ENCODE results near the gene MRGPRF.

Gene MRGPRF

DNA sequence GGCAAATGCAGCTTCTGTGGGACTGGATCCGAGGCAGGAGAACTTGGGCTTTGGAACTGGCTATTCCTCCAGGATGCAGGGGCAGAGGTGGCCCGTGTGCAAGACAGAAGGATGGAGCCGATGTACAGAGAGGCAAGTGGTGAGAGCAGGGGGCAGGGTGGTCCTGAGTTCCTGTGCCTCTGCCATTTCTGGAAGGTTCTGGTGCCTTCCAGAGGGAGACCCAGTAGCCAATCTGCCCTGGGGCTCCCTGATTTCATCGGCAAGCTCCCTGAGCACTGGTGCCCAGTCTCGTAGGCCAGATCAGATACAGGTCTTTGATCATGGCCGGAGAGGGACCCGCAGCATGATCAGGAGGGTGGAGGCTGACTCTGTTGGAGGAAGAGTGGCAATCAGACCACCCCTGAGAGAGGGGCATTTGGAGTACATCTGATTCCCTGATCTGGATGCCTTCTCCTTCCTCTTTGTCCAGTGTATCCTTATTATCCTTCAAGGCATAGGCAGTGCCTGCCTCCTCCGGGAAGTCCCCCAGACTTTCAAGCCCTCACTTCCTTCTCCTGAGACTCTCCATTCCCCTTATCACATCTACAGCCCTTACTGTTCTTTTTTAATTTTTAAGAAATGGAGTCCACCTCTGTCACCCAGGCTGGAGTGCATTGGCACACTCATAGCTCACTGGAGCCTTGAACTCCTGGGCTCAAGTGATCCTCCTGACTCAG is 42.0 kb downstream of the MRGPRF start:
- H3K27me3 ChIP-seq (ENCODE audit: insufficient read depth, low read length, poor library complexity, severe bottlenecking), result no peaks in the 10 kb centered on the region
- H3K4me3 ChIP-seq (ENCODE audit: low read length, poor library complexity, severe bottlenecking), result no peak overlapping the region

DNA sequence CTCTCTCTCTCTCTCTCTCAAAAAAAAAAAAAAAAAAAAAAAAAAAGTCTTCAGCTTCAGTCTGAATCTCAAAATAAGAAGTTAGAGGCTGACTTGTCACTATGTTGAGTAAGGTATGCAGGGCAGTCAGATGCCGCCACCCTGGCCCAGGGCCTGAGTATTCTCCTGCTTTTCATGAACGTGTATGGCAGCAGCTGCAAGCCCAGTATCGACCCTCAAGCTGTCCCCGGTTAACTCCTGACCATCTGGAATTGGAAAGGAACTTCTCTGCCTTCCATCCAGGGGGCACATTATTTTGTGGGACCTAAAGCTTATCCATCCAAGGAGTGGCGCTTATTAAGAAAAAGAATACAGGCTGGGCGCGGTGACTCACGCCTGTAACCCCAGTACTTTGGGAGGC is 43.7 kb downstream of the MRGPRF start:
- H3K4me2 ChIP-seq (ENCODE audit: low read depth, low read length, poor library complexity, severe bottlenecking), result no peak overlapping the region
- H3K4me3 ChIP-seq (ENCODE audit: low read length, poor library complexity, severe bottlenecking), result no peak overlapping the region
- H3F3A ChIP-seq (ENCODE audit: low read depth), result no peaks in the 10 kb centered on the region
- no peaks in the 10 kb centered on the region for H3K27me3 ChIP-seq (ENCODE audit: insufficient read depth, low read length, poor library complexity, severe bottlenecking)
- H3K4me1 ChIP-seq (ENCODE audit: insufficient read depth, low read length, poor library complexity, severe bottlenecking), result peaks cover 6% of the 10 kb centered on the region
- no peaks in the 10 kb centered on the region for H3K9me3 ChIP-seq (ENCODE audit: insufficient read depth, low read depth, low read length)
- no peaks in the 10 kb centered on the region for H3K36me3 ChIP-seq (ENCODE audit: insufficient read depth, low read length)
- H2AFZ ChIP-seq (ENCODE audit: low read length), result no peak overlapping the region
- TF ChIP-seq CTCF (conservative IDR thresholded peaks at IDR 0.05; ENCODE audit: low read length) (no peak), EZH2phosphoT487 (IDR thresholded peaks at IDR 0.05; ENCODE audit: borderline replicate concordance) (no peak)
- H3K9me2 ChIP-seq (replicated peaks; ENCODE audit: low read depth, low read length), result no peaks in the 10 kb centered on the region
- no peak overlapping the region for H3K9ac ChIP-seq (ENCODE audit: low read depth, low read length, poor library complexity, severe bottlenecking)
- H3K79me2 ChIP-seq (ENCODE audit: insufficient read depth, low read length), result no peaks in the 10 kb centered on the region
- no peaks in the 10 kb centered on the region for H4K20me1 ChIP-seq (ENCODE audit: insufficient read depth, low read length, poor library complexity, severe bottlenecking)

More for the DNA sequence above, 42.0 kb downstream of the MRGPRF start:
- no peak overlapping the region for H2AFZ ChIP-seq (ENCODE audit: low read length)
- H4K20me1 ChIP-seq (ENCODE audit: insufficient read depth, low read length, poor library complexity, severe bottlenecking), result no peaks in the 10 kb centered on the region
- no peaks in the 10 kb centered on the region for H3K9me3 ChIP-seq (ENCODE audit: insufficient read depth, low read depth, low read length)
- no peak for TF ChIP-seq EZH2phosphoT487 (IDR thresholded peaks at IDR 0.05; ENCODE audit: borderline replicate concordance)
- TF ChIP-seq CTCF (conservative IDR thresholded peaks at IDR 0.05; ENCODE audit: low read length), result no peak
- no peaks in the 10 kb centered on the region for H3K79me2 ChIP-seq (ENCODE audit: insufficient read depth, low read length)
- H3K9ac ChIP-seq (ENCODE audit: low read depth, low read length, poor library complexity, severe bottlenecking), result no peak overlapping the region
- H3K4me2 ChIP-seq (ENCODE audit: low read depth, low read length, poor library complexity, severe bottlenecking), result no peak overlapping the region
- no peaks in the 10 kb centered on the region for H3K9me2 ChIP-seq (replicated peaks; ENCODE audit: low read depth, low read length)
- peaks cover 4% of the 10 kb centered on the region for H3K4me1 ChIP-seq (ENCODE audit: insufficient read depth, low read length, poor library complexity, severe bottlenecking)
- H3K36me3 ChIP-seq (ENCODE audit: insufficient read depth, low read length), result no peaks in the 10 kb centered on the region
- H3F3A ChIP-seq (ENCODE audit: low read depth), result no peaks in the 10 kb centered on the region

- H4K20me1 ChIP-seq (ENCODE audit: insufficient read depth, low read length, poor library complexity, severe bottlenecking), result no peaks in the 10 kb centered on the region
- H2AFZ ChIP-seq (ENCODE audit: low read length), result no peak overlapping the region
- H3K9me3 ChIP-seq (ENCODE audit: insufficient read depth, low read depth, low read length), result no peaks in the 10 kb centered on the region
- no peak overlapping the region for H3K9ac ChIP-seq (ENCODE audit: low read depth, low read length, poor library complexity, severe bottlenecking)
- no peaks in the 10 kb centered on the region for H3K36me3 ChIP-seq (ENCODE audit: insufficient read depth, low read length)
- H3K9me2 ChIP-seq (replicated peaks; ENCODE audit: low read depth, low read length), result no peaks in the 10 kb centered on the region
- H3K4me1 ChIP-seq (ENCODE audit: insufficient read depth, low read length, poor library complexity, severe bottlenecking), result peaks cover 6% of the 10 kb centered on the region
- no peaks in the 10 kb centered on the region for H3F3A ChIP-seq (ENCODE audit: low read depth)
- H3K4me3 ChIP-seq (ENCODE audit: low read length, poor library complexity, severe bottlenecking), result no peak overlapping the region
- no peak overlapping the region for H3K4me2 ChIP-seq (ENCODE audit: low read depth, low read length, poor library complexity, severe bottlenecking)
- no peaks in the 10 kb centered on the region for H3K79me2 ChIP-seq (ENCODE audit: insufficient read depth, low read length)
- H3K27me3 ChIP-seq (ENCODE audit: insufficient read depth, low read length, poor library complexity, severe bottlenecking), result no peaks in the 10 kb centered on the region
- TF ChIP-seq CTCF (conservative IDR thresholded peaks at IDR 0.05; ENCODE audit: low read length), result no peak
- TF ChIP-seq EZH2phosphoT487 (IDR thresholded peaks at IDR 0.05; ENCODE audit: borderline replicate concordance), result no peak
Observed at GRCh38 chr11:68968306-68969250, 44.5 kb downstream of the MRGPRF start.

Data from Loucy (cell line).